ENCODE measurements around the gene CCDC71.

- TF ChIP-seq POLR2AphosphoS5 (IDR thresholded peaks at IDR 0.05; ENCODE audit: low read depth, low read length) = no peak
- TF ChIP-seq TAF1 (IDR thresholded peaks at IDR 0.05; ENCODE audit: borderline replicate concordance, insufficient read depth, low read length) = no peak
- no peak for TF ChIP-seq SIN3A (IDR thresholded peaks at IDR 0.05; ENCODE audit: borderline replicate concordance, insufficient read depth, low read length)
These were observed 8.8 kb downstream of the CCDC71 start for GRCh38 chr3:49157289-49157688.

Measured in PFSK-1 (cell line).